ENCODE data around the gene HMCES.

GRCh38 chr3:129230311-129231019 lies 48.2 kb upstream of the HMCES start:
- TF ChIP-seq CTCF (conservative IDR thresholded peaks at IDR 0.05) (no peak), ZFX (IDR thresholded peaks at IDR 0.05) (no peak)

Data from C4-2B (cell line).